Adipocyte (in vitro differentiated cells): ENCODE measurements around the gene TNS4.

Experiments used
- DNase-seq: peaks from one replicate; pipeline ENCODE4 v3.0.0-alpha.2; 2015; ENCODE audit warnings: low read depth
- H3K27me3 ChIP-seq: replicated peaks from 2 replicates; pipeline ENCODE4 v1.7.0; 2013; ENCODE audit warnings: mild to moderate bottlenecking, low read length, moderate library complexity; ENCODE audit not compliant: control insufficient read depth, insufficient read depth
- H3K36me3 ChIP-seq: 2 replicates; pipeline ENCODE4 v1.7.0; 2013; ENCODE audit warnings: low read length, mild to moderate bottlenecking, moderate library complexity; ENCODE audit not compliant: control insufficient read depth, insufficient read depth, severe bottlenecking
- H3K4me1 ChIP-seq: 2 replicates; pipeline ENCODE4 v1.7.0; 2013; ENCODE audit warnings: mild to moderate bottlenecking, low read length, moderate library complexity; ENCODE audit not compliant: control insufficient read depth, insufficient read depth
- H3K4me3 ChIP-seq: 2 replicates; pipeline ENCODE4 v1.7.0; 2013; ENCODE audit warnings: mild to moderate bottlenecking, low read length, moderate library complexity
- H3K9ac ChIP-seq: 2 replicates; pipeline ENCODE4 v1.7.0; 2013; ENCODE audit warnings: mild to moderate bottlenecking, low read length, moderate library complexity
- H3K9me3 ChIP-seq: 2 replicates; pipeline ENCODE4 v1.7.0; 2013; ENCODE audit warnings: mild to moderate bottlenecking, low read length, moderate library complexity; ENCODE audit not compliant: control insufficient read depth

The TNS4 gene

DNA sequence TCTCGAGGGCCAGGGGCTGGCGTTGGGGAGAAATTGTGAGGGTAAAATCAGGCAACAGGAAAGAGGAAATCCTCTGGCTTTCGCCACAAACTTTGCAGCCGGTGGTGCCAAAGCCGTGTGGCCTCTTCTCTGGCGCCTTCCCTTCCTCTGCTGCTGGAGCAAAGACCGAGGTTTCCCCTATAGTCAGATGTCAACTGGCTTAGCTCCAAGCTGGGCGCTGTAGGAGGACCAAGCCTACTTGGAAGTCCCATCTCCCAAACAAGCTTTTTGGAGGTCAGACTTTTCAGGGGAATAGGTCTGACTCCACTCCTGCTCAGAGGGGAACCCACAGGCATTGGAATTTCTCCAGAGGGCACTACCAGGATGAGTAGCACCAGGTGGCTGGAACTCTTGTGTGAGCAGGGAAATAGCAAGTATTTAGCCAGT is 53.2 kb downstream of the TNS4 start:
- Histone ChIP-seq H3K4me1 (peaks cover 65% of the 10 kb centered on the region), H3K4me3 (peak overlapping the region; percentile 90), H3K27me3 (no peaks in the 10 kb centered on the region), H3K9ac (peak overlapping the region; percentile 98), H3K36me3 (peaks cover 18% of the 10 kb centered on the region), H3K9me3 (no peaks in the 10 kb centered on the region)
- DNase-seq = peak; percentile 52

DNA sequence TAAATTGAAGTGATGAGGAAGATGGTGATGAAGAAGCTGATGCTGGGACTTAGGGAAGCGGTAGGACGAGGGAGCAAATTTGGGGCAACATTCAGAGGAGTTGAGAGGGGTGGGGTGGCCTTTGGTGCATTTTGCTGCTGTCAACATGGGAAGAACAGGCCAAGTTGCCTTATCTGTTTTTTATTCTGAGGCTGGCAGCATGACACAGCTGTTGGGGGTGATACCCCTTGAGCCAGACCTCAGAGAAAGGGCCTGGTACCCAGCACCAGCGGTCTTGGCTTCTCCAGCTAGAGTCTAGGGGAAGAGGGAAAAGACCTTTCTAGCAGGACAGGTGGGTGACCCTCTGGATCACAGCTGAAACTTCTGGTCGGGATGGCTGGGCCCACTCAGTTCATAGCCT is 53.6 kb downstream of the TNS4 start:
- DNase-seq = no peak
- H3K9ac ChIP-seq = peak overlapping the region; percentile 98
- no peaks in the 10 kb centered on the region for H3K9me3 ChIP-seq
- H3K4me3 ChIP-seq = peak overlapping the region; percentile 90
- H3K36me3 ChIP-seq = peaks cover 14% of the 10 kb centered on the region
- H3K27me3 ChIP-seq = no peaks in the 10 kb centered on the region
- peaks cover 61% of the 10 kb centered on the region for H3K4me1 ChIP-seq

DNA sequence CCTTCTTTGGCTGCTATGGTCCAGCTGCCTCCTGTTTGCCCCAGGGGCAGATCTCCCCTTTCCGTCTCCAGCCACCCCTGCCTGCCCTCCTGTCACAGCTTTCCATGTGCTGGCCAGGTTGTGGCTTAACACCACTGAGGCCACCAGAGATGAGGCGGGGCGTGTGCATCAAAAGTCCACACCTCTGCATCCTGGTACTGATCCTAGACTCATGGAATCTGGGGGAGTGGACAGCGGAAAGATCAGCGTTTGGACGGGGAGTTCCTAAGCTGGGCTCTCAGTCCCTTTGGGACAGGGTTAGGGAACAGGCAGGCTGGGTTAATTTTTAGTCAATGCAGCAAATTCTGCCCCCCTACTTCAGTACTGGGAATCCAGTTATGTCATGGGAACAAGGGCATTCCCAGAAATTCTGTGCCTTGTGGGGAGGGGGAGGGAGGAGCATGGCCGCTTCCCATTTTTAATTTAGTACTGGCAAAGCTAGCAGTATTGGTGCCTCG is 54.2 kb downstream of the TNS4 start:
- no peaks in the 10 kb centered on the region for H3K27me3 ChIP-seq
- H3K9me3 ChIP-seq = no peaks in the 10 kb centered on the region
- DNase-seq = peak; percentile 16
- peak overlapping the region; percentile 98 for H3K9ac ChIP-seq
- peaks cover 11% of the 10 kb centered on the region for H3K36me3 ChIP-seq
- H3K4me1 ChIP-seq = peaks cover 61% of the 10 kb centered on the region
- peak overlapping the region; percentile 90 for H3K4me3 ChIP-seq

DNA sequence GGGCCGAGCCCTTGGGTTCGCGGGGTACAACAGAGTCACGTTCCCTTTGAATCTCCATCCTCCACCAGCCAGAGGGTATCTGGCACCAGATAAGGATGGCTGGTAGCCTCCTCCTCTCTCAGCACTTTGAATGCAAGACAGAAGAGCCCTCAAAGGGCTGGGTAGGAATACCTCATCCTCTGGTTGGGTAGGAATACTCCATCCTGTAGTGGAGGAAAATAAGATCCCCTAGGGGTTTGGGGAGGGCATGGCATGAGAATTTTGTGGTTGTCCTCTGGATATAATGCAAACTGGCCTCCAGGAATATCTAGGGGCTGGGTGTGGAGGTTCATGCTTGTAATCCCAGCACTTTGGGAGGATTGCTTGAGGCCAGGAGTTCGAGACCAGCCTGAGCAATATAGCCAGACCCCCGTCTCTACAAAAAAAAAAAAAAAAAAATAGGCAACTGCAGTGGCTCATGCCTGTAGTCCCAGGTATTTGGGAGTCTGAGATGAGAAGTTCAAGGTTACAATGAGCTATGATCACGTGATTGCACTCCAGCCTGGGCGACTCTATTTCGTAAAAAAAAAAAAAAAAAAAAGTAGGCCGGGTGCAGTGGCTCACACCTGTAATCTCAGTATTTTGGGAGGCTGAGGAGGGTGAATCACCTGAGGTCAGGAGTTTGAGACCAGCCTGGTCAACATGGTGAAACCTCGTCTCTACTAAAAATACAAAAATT is 55.5 kb downstream of the TNS4 start:
- Histone ChIP-seq H3K4me3 (peak overlapping the region; percentile 90), H3K4me1 (peaks cover 50% of the 10 kb centered on the region), H3K9ac (peak overlapping the region; percentile 98), H3K27me3 (no peaks in the 10 kb centered on the region), H3K9me3 (no peaks in the 10 kb centered on the region), H3K36me3 (peaks cover 11% of the 10 kb centered on the region)
- DNase-seq = peak; percentile 60

DNA sequence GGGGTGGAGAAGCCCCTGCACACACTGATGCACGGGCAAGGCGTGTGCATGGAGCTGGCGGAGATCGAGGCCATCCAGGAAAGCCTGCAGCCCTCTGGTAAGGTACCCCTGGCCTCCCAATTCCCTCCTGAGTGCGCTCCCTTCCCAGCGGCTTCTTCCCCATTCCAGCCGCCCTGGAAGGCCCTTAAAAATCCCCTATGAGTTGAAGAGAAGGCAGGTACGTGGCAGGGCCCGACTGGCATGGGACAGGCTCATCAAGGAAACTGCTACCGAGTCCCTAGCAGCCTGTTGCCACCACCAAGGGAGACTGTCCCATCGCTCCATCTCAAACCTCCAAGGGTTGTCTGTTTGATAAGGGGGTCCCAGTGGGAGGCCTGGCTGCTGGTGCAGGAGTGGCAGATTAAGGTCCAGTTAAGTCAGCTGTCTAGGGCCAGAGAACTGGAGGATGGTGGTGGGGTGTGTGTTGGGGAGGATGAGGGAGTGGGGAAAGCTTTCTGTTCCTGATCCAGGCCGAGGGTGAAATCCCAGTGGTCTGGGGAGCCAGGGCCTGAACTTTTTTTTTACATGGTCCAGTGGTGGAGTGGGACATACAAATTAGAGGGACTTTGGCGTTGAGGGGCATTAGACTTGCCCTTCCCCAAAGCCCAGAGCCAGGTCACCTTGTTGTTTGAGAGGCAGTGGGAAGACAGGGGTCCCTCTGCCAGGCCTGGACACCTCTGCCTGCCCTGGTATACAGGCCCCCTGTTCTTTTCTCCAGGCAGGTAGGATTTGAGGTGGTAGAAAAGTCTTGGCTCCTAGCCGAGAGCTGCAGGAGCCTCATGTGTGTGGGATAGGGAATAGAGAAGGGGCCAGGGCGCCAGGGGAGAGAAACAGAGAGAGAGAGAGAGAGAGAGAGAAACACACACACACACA is 57.2 kb downstream of the TNS4 start:
- peak; percentile 36 for DNase-seq
- Histone ChIP-seq H3K9ac (peak overlapping the region; percentile 98), H3K27me3 (no peaks in the 10 kb centered on the region), H3K9me3 (no peaks in the 10 kb centered on the region), H3K4me3 (peak overlapping the region; percentile 90), H3K4me1 (peaks cover 36% of the 10 kb centered on the region), H3K36me3 (peaks cover 11% of the 10 kb centered on the region)

DNA sequence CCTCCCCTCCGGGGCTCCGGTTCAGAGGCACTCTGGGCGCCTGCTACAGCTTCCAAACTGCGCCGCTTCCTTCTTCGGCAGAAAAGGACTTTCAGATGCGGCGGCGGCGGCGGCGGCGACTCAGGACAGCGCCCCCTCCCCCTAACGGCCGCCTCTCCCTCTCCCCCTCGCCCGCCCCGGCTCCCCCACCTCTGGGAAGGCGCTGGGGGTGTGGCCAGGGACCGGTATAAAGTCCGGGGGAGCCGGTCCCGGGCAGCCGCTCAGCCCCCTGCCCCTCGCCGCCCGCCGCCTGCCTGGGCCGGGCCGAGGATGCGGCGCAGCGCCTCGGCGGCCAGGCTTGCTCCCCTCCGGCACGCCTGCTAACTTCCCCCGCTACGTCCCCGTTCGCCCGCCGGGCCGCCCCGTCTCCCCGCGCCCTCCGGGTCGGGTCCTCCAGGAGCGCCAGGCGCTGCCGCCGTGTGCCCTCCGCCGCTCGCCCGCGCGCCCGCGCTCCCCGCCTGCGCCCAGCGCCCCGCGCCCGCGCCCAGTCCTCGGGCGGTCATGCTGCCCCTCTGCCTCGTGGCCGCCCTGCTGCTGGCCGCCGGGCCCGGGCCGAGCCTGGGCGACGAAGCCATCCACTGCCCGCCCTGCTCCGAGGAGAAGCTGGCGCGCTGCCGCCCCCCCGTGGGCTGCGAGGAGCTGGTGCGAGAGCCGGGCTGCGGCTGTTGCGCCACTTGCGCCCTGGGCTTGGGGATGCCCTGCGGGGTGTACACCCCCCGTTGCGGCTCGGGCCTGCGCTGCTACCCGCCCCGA is 58.0 kb downstream of the TNS4 start, which contains the start of gene IGFBP4:
Gene IGFBP4, plus strand, starts transcription at position 255 of the 792 bp plus-strand sequence. Its CDS starts 286 bp downstream, at position 541.
- Histone ChIP-seq H3K4me3 (peak within 1 kb of the TSS; percentile 90), H3K36me3 (peaks cover 11% of the 10 kb centered on the region), H3K27me3 (no peaks in the 10 kb centered on the region), H3K4me1 (peaks cover 27% of the 10 kb centered on the region), H3K9ac (peak within 1 kb of the TSS; percentile 98), H3K9me3 (no peaks in the 10 kb centered on the region)
- peak; percentile 93 for DNase-seq

DNA sequence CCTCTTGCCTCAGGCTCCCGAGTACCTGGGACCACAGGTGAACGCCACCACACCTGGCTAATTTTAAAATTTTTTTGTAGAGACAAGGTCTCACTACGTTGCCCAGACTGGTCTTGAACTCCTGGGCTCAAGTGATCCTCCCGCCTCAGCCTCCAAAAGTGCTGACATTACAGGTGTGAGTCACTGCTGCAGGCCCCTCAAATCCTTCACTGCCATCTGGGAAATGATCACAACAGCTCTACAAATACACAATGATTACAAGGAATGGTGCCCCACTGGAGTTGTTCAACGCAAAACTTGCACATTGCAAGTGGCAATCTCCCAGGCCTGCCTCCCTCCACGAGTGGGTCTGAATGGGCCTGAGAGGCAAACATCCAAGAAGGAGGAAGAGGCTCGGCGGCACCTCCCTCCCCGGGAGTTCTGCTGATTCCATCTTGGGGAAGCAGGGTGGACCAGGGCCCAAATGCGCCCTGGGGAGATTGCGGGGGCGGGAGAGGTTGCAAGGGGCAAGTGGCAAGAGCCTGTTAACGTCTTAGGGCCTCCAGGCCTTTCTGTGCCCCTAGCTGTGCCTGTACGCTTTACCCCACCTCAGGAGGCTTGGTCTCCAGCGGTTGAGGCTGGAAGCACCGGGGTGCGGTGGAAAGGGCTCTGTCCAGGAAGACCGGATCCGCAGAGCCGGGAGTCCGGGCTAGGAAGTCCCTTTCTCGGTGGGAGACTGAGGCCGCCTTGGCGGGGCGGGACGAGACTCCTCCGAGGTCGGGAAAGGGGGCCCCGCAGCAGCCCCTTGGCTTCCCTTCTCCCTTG is 58.8 kb downstream of the TNS4 start:
- DNase-seq = peak; percentile 52
- Histone ChIP-seq H3K4me3 (peak overlapping the region; percentile 84), H3K9me3 (no peaks in the 10 kb centered on the region), H3K4me1 (peaks cover 21% of the 10 kb centered on the region), H3K36me3 (peaks cover 7% of the 10 kb centered on the region), H3K9ac (peak overlapping the region; percentile 98), H3K27me3 (no peaks in the 10 kb centered on the region)

DNA sequence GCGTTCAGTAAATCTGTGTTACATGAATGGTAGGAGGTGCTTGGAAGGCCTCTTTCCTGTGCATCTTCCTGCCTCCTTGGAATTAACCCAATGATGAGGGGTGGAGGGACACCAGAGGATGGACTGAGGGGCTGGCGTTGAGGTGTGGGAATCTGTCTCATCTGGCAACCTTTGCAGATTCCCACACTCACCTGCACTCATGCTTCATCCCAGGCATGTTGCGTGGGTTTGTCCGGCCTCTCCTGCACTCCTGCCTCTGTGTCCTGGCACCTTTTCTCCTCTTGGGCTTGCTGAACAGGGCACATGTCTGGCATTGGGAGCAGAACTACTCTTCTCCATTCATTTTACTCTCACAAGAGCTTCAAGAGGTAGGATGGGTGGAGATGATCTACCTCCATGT is 61.3 kb downstream of the TNS4 start:
- no peak for DNase-seq
- no peak overlapping the region for H3K4me3 ChIP-seq
- H3K9ac ChIP-seq = no peak overlapping the region
- no peaks in the 10 kb centered on the region for H3K36me3 ChIP-seq
- H3K9me3 ChIP-seq = no peaks in the 10 kb centered on the region
- no peaks in the 10 kb centered on the region for H3K27me3 ChIP-seq
- peaks cover 17% of the 10 kb centered on the region for H3K4me1 ChIP-seq

DNA sequence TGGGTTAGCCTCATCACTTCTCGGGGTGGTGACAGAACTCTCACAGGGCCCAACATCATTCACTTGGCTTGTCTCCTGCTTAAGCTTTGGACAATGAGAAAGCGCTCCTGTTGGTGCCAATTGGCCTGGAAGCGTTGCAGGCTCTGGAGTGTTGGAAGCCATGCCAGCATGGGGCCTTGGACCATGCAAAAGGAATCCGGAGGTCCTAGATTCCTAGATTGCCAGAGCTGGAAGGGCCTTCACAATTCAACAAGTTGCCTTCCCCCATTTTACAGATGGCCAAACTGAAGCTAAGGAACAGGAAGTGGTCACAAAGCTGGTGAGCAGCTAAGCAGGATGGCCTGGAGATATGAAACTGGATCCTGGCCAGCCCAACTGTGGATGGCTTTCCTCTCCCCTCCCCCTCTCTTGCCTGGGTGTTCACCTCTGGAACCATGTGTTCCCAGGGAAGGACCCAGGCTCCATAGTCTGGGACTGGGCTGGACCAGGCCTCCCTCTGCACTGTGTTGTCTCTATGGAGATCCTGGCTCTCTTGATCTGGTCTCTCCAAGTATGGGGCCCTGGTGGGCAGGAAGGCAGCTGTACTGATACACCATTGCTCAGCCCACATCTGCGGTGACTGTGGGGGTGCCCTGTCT is 64.2 kb downstream of the TNS4 start:
- DNase-seq = no peak
- no peak overlapping the region for H3K4me3 ChIP-seq
- H3K27me3 ChIP-seq = no peaks in the 10 kb centered on the region
- H3K4me1 ChIP-seq = peaks cover 20% of the 10 kb centered on the region
- no peaks in the 10 kb centered on the region for H3K9me3 ChIP-seq
- H3K36me3 ChIP-seq = no peaks in the 10 kb centered on the region
- H3K9ac ChIP-seq = no peak overlapping the region

DNA sequence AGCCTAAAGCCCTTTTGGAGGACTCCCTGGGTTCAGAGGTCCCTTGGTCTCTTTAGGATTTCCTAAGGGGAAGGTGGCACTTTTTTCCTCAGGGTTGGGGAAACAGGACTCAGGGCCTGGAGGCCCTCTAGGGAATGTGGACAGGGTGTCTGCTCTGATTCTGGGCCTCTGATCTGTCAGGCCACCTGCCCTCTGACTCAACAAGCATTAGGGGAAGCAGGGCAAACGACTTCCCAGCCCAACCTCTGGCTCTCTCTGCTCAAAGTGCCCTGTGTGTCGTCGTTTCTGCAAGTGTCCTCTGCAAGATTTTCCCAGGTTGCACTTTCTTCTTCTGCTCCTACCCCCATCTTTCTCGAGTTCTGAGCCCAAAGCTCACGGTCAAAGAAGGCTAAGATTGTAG is 64.8 kb downstream of the TNS4 start:
- no peak for DNase-seq
- H3K9me3 ChIP-seq = no peaks in the 10 kb centered on the region
- peaks cover 19% of the 10 kb centered on the region for H3K4me1 ChIP-seq
- no peaks in the 10 kb centered on the region for H3K36me3 ChIP-seq
- no peak overlapping the region for H3K9ac ChIP-seq
- no peaks in the 10 kb centered on the region for H3K27me3 ChIP-seq
- H3K4me3 ChIP-seq = no peak overlapping the region
